Measurements from ENCODE around the gene UGT3A2.

- TF ChIP-seq POLR2AphosphoS5 (IDR thresholded peaks at IDR 0.05; ENCODE audit: low read depth, low read length) (no peak), TAF1 (IDR thresholded peaks at IDR 0.05; ENCODE audit: borderline replicate concordance, insufficient read depth, low read length) (no peak)
- TF ChIP-seq, protein P1, sequence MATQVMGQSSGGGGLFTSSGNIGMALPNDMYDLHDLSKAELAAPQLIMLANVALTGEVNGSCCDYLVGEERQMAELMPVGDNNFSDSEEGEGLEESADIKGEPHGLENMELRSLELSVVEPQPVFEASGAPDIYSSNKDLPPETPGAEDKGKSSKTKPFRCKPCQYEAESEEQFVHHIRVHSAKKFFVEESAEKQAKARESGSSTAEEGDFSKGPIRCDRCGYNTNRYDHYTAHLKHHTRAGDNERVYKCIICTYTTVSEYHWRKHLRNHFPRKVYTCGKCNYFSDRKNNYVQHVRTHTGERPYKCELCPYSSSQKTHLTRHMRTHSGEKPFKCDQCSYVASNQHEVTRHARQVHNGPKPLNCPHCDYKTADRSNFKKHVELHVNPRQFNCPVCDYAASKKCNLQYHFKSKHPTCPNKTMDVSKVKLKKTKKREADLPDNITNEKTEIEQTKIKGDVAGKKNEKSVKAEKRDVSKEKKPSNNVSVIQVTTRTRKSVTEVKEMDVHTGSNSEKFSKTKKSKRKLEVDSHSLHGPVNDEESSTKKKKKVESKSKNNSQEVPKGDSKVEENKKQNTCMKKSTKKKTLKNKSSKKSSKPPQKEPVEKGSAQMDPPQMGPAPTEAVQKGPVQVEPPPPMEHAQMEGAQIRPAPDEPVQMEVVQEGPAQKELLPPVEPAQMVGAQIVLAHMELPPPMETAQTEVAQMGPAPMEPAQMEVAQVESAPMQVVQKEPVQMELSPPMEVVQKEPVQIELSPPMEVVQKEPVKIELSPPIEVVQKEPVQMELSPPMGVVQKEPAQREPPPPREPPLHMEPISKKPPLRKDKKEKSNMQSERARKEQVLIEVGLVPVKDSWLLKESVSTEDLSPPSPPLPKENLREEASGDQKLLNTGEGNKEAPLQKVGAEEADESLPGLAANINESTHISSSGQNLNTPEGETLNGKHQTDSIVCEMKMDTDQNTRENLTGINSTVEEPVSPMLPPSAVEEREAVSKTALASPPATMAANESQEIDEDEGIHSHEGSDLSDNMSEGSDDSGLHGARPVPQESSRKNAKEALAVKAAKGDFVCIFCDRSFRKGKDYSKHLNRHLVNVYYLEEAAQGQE (IDR thresholded peaks at IDR 0.05; ENCODE audit: insufficient read depth in 1 of 2, low read depth in 2 of 2, low read length in 2 of 2): no peak
Observed at GRCh38 chr5:36066001-36066539, 612 bp downstream of the UGT3A2 start.
